Measurements from ENCODE around the gene IPO9. TPM values are rescaled to one million over a fixed set of nuclear protein-coding genes. Genes with fewer than 3 reads are reported as not detected.

Gene IPO9
- polyA plus RNA-seq, 1 donor (not counting 4 experiments of a cell fraction or from before 2014, with no cell fraction given): 38.9 TPM

- no peaks in the 10 kb centered on the region for H3K9me3 ChIP-seq (ENCODE audit: control insufficient read depth, low read depth, low read length)
- TF ChIP-seq EZH2 (IDR thresholded peaks at IDR 0.05; ENCODE audit: low read length): no peak
- no peak for TF ChIP-seq CTCF (optimal IDR thresholded peaks at IDR 0.05 in 1 of 3, IDR thresholded peaks at IDR 0.05 in 1 of 3, conservative IDR thresholded peaks at IDR 0.05 in 1 of 3; ENCODE audit: extremely low read depth in 1 of 3, insufficient read depth in 2 of 3, low read length in 3 of 3)
- H3K4me3 ChIP-seq (ENCODE audit: control insufficient read depth in 2 of 3, extremely low read depth in 1 of 3, insufficient read depth in 2 of 3, low read depth in 1 of 3, low read length in 3 of 3): no peak overlapping the region
- H3K4me1 ChIP-seq (ENCODE audit: control insufficient read depth, extremely low read depth, insufficient read depth, low read length): peaks cover 19% of the 10 kb centered on the region
- H3K27ac ChIP-seq (ENCODE audit: control insufficient read depth, insufficient read depth, low read length): no peak overlapping the region
- no peak overlapping the region for H2AFZ ChIP-seq (ENCODE audit: control insufficient read depth, low read length)
- H3K4me2 ChIP-seq (ENCODE audit: control insufficient read depth, extremely low read depth, insufficient read depth, low read depth, low read length): no peak overlapping the region
- H3K36me3 ChIP-seq (ENCODE audit: control insufficient read depth in 2 of 2, extremely low read depth in 1 of 2, insufficient read depth in 2 of 2, low read length in 2 of 2): no peaks in the 10 kb centered on the region
- no peaks in the 10 kb centered on the region for H3K79me2 ChIP-seq (ENCODE audit: control insufficient read depth, insufficient read depth, low read length)
- dilution Hi-C loops (cut with MboI; ENCODE audit: extremely low pct_ligation_motif_present, low sequenced_read_pairs): no loop called here
- peaks cover 4% of the 10 kb centered on the region for H3K9me1 ChIP-seq (ENCODE audit: control insufficient read depth, extremely low read depth, insufficient read depth, low read length)
- DNase-seq (ENCODE audit: low read depth, low spot score) (no peak), FAIRE-seq (no peak)
- peaks cover 7% of the 10 kb centered on the region for H3K27me3 ChIP-seq (ENCODE audit: control insufficient read depth, extremely low read depth, insufficient read depth, low read length)
- H4K20me1 ChIP-seq (ENCODE audit: control insufficient read depth, extremely low read depth, insufficient read depth, low read length): no peaks in the 10 kb centered on the region
- no peak overlapping the region for H3K9ac ChIP-seq (ENCODE audit: control insufficient read depth, extremely low read depth, insufficient read depth, low read length)
Measured at GRCh38 chr1:201893431-201893830, 64.5 kb downstream of the IPO9 start.

GRCh38 chr1:201894343-201895119 is 65.6 kb downstream of the IPO9 start:
- no peak for FAIRE-seq
- Histone ChIP-seq H3K36me3 (ENCODE audit: control insufficient read depth in 2 of 2, extremely low read depth in 1 of 2, insufficient read depth in 2 of 2, low read length in 2 of 2) (no peaks in the 10 kb centered on the region), H2AFZ (ENCODE audit: control insufficient read depth, low read length) (no peak overlapping the region), H4K20me1 (ENCODE audit: control insufficient read depth, extremely low read depth, insufficient read depth, low read length) (no peaks in the 10 kb centered on the region), H3K9me1 (ENCODE audit: control insufficient read depth, extremely low read depth, insufficient read depth, low read length) (peaks cover 4% of the 10 kb centered on the region), H3K79me2 (ENCODE audit: control insufficient read depth, insufficient read depth, low read length) (no peaks in the 10 kb centered on the region), H3K27me3 (ENCODE audit: control insufficient read depth, extremely low read depth, insufficient read depth, low read length) (no peaks in the 10 kb centered on the region), H3K4me2 (ENCODE audit: control insufficient read depth, extremely low read depth, insufficient read depth, low read depth, low read length) (no peak overlapping the region), H3K4me1 (ENCODE audit: control insufficient read depth, extremely low read depth, insufficient read depth, low read length) (peaks cover 15% of the 10 kb centered on the region), H3K9ac (ENCODE audit: control insufficient read depth, extremely low read depth, insufficient read depth, low read length) (no peak overlapping the region), H3K9me3 (ENCODE audit: control insufficient read depth, low read depth, low read length) (no peaks in the 10 kb centered on the region), H3K4me3 (ENCODE audit: control insufficient read depth in 2 of 3, extremely low read depth in 1 of 3, insufficient read depth in 2 of 3, low read depth in 1 of 3, low read length in 3 of 3) (no peak overlapping the region), H3K27ac (ENCODE audit: control insufficient read depth, insufficient read depth, low read length) (no peak overlapping the region)
- dilution Hi-C loops (cut with MboI; ENCODE audit: extremely low pct_ligation_motif_present, low sequenced_read_pairs): no loop called here
- no peak for TF ChIP-seq CTCF (optimal IDR thresholded peaks at IDR 0.05 in 1 of 3, IDR thresholded peaks at IDR 0.05 in 1 of 3, conservative IDR thresholded peaks at IDR 0.05 in 1 of 3; ENCODE audit: extremely low read depth in 1 of 3, insufficient read depth in 2 of 3, low read length in 3 of 3)
- TF ChIP-seq EZH2 (IDR thresholded peaks at IDR 0.05; ENCODE audit: low read length): no peak
- no peak for DNase-seq (ENCODE audit: low read depth, low spot score)
